NCI-H2196 (cell line): ENCODE measurements around the gene TEP1.
"Not testable (repeated sequence)": the region's sequence is repeated elsewhere in the genome, so short reads cannot be mapped to it uniquely, and the experiment has no call there.

Source experiments
- DNase-seq: peaks from one replicate; lab custom pipeline; 2025; ENCODE audit not compliant: unreplicated experiment; lab: John Stamatoyannopoulos, UW

Gene TEP1

DNA sequence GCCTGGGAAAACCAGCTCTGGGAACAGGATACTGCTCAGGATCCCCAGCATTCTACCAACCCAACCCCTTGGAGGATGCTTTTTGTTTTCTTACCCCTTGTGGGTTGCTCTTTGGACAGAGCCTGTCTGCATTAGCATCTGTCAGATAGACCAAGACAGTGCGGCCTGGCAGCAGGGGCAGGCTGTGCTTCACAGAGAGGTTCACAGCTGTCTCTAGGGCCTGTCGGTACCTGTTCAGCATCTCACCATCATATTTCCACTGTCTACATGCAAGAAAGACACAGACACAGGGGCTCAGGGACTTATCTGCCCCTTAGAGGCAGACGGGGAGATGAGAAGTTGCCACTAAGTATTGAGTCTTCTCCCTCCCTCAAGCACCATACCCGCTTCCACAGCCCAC lies 21.8 kb downstream of the TEP1 start:
- DNase-seq, result no peak

- DNase-seq, result no peak
These were observed 25.1 kb downstream of the TEP1 start for GRCh38 chr14:20388159-20388558.

DNA sequence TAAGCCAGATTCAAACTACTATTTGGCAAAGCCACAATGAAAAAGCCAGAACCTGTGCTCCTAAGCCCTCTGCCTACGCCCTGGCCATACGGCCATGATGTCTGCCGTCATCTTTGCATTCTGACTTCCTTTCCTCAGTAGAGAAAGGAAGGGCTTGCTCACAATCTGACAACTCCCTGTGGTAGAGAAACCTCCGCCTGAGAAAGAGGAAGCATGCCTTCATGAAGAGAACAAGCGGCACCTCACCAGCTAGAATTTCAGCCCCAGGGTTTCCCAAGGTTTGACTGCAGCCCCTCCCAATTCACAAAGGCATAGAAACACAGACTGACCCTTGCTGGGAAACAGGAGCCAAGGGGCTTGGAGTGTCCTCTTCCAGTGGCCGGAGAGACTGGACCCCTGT lies 25.7 kb downstream of the TEP1 start:
- DNase-seq, result no peak

GRCh38 chr14:20386276-20386855 lies 26.9 kb downstream of the TEP1 start:
- DNase-seq, result no peak

DNA sequence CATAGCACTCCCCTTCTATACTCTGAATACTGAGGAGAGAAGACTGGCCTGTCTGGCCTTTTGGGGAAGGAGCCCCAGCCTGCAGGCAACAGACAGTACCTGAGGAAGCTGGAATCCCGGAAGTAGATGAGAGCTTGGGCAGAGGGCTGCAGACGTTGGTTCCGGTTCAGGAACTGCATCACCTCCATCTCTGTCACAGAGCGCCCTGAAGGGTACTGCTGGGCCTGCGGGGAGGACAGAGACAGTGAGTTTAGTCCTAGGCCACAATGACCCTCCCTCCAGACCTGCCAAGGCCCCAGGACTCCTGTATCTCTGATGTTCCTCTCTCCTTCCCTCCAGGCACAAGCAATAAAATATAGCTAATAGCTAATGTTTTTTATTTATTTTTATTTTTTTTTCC lies 28.4 kb downstream of the TEP1 start:
- no peak for DNase-seq

- no peak for DNase-seq
These were observed 29.0 kb downstream of the TEP1 start for GRCh38 chr14:20384321-20384720.

GRCh38 chr14:20383636-20384035 lies 29.7 kb downstream of the TEP1 start:
- no peak for DNase-seq

GRCh38 chr14:20383032-20383431 lies 30.3 kb downstream of the TEP1 start:
- DNase-seq, result no peak

- DNase-seq, result no peak
These were observed 30.8 kb downstream of the TEP1 start for GRCh38 chr14:20382526-20382925.

- no peak for DNase-seq
These were observed 32.0 kb downstream of the TEP1 start for GRCh38 chr14:20381341-20381740.

DNA sequence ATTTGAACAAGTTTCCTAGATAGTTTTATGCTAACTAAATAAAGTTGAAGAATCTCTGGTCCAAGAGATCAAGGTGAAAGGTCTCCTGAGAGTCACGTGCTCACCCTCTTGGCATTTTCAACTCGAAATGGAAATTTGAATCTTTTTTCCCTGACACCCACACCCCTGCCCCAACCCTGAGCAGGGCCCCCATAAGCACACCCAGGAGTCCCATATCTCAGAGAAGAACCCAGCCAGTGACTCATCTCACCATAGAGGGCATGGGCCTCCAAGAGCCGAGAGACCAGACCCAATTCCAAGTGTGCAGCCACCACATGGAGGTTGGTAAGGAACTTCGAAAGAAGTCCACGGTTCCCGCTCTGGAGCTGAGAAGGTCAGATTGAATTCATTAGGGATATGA lies 32.6 kb downstream of the TEP1 start:
- no peak for DNase-seq

GRCh38 chr14:20379743-20380142 lies 33.6 kb downstream of the TEP1 start:
- no peak for DNase-seq

DNA sequence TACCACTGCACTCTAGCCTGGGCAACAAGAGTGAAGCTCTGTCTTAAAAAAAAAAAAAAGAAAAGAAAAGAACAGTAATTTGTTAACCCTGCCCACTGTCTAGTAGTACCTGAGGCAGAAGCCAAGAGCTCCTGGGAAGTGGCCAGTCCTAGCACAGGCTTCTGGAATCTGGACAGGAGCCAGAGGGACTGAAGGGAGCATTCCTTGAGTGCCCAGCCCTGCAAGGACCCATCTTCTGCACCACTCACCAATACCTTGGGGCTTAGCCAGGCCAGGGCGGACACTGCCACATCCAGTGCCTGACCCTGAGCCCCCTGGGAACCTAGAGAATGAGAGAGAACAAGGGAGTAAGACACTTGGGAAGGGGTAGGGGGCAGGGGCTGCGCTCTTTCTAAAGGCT lies 36.1 kb downstream of the TEP1 start:
- DNase-seq, result no peak

DNA sequence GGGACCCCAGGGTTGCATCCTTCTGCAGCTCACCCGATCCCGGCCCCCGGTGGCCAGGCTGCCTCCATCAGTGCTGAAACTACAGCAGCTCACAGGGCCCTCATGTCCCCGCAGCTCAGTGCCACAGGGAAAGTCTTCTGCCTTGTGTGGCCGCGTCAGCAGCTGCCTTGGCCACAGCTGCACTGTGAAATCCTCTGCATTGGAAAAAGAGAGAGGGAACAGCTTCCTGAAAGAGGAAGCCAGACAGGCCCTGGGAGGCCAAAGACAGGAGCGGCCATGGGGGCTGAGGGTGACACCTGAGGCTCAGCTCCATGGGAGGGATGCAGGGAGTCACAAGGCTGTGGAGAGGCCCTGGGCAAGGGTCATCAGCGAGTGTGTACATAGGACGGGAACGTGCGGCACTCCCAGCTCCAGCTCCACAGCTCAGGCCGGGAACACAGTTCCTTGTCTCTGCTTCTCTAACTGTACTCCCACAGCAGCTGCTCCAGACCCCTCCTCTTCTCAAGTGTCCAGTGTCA lies 37.2 kb downstream of the TEP1 start:
- no peak for DNase-seq

GRCh38 chr14:20375471-20375870 lies 37.8 kb downstream of the TEP1 start:
- no peak for DNase-seq

DNA sequence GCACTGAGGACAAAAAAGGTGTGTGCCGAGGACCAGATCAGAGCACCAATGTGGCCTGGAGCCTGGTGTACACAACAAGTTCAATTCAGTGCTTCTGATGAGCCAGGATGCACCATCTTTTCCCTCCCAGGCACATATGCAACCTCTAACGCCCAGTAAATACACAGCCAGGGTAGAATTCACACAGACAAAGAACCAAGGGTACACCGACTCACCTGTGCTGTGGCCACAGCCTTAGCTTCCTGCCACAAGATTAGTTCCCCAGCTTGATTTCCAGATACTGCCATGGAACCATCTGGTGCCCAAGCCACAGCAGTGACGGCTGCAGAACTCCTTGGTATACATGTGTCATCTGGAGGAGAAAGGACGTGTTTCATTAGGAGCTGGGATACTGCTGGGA lies 40.5 kb downstream of the TEP1 start:
- no peak for DNase-seq

DNA sequence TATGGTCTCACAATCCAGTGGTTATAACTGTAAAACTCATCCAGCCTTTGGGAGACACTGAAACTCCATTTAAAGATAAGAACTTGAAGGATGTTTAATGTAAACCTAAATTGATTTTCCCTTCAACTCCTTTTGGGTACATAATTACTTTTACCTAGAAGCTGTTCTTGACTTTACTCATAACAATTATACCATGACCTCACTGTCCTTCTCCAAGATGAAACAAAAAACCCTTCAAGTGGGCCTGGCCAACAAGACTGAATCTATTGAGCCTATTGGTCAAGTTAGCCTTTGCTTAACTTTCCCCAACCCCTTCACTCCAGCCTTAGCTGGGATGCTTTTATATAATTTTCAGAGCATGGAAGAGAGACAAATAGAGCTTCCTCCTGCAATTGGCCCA lies 47.4 kb downstream of the TEP1 start:
- no peak for DNase-seq

GRCh38 chr14:20358474-20358873 lies 54.8 kb downstream of the TEP1 start:
- DNase-seq, result not testable (repeated sequence)

DNA sequence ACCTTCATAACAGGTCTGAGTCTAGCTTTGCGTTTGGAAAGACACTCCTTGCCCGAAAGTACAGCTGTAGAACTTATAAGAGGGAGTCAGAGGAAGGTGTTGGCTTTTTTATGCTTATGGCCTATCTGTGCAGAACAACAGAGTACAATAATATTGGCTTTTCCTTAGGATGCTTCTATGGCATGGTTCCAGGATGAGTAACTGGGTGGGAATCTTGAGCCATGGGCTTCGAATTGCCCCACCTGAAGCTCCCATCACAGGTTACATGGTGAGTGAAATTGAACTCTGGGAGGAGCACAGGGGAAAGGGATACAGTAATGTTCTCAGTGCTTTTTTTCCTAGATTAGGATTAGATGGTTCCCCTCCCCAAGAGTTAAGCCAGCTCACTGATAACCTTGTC lies 56.9 kb downstream of the TEP1 start:
- DNase-seq, result no peak

DNA sequence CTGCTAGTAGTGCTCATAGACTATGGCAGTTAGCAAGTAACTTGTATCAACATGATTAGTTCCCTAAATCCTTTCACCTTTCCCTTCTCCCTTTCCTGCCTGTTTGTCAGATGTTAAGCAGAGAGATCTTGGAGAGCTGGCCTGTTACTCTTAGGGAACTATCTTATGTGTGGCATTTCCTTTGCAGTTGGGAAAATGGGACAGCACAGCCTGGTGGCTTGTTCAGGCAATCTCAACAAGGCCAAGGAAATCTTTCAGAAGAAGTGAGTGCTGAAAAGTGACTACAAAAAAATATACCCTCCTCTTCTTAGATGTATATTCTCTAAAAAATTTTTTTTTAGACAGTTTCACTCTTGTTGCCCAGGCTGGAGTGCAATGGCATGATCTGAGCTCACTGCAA lies 62.4 kb downstream of the TEP1 start:
- DNase-seq, result no peak

DNA sequence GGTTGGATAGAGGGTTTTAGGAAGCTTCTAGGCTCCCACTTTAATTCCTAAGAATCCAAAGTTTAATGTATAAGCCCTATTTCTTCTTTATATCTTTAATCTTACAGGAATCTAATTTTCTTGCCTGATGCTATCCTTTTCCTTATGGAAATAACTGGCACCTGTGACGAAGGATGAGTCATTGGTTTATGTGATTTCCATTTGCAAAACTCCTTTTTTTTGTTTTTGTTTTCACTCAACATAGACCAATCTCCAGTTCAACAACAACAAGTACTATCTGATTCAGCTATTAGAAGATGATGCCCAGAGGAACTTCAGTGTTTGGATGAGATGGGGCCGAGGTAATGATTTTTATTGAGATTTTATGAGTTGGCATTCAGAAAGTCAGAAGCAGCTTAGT lies 63.0 kb downstream of the TEP1 start:
- no peak for DNase-seq

DNA sequence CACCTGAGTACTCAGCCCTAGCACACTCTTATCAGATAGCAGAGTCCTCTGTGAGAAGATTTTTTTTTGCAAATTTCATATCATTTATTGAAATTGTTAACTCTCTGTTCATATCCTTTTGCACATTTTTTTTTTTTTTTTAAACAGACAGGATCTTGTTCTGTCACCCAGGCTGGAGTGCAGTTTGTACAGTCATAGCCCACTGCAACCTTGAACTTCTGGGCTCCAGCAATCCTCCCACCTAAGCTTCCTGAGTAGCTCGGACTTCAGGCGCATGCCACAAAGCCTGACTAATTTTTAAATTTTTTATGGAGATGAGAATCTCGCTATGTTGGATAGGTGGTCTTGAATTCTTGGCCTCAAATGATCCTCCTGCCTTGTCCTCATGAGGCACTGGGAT lies 65.6 kb downstream of the TEP1 start:
- DNase-seq, result no peak

DNA sequence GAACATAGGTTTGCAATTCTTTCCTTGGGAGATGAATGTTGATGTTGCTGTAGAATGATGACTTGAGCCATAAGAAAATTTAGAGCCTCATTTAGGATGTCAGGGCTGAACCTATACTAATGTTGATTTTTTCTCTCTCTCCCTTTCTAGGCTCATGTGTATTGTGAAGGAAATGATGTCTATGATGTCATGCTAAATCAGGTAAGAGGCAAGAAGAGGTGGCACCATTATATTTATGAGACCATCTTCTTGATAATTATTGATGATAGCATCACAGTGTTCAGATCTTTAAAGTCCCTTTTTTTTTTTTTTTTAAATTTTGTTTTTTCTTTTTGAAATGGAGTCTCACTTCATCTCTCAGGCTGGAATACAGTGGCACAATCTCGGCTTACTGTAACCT lies 66.6 kb downstream of the TEP1 start:
- DNase-seq, result no peak

GRCh38 chr14:20345366-20345765 lies 67.9 kb downstream of the TEP1 start:
- no peak for DNase-seq
